AG04449 (cell line): ENCODE data around the gene SPATA18.

Experiments
- CTCF ChIA-PET: fragments of 350-600 bp; formaldehyde crosslinking; extraction: SDS; loops from one replicate; lab custom pipeline; 2021; ENCODE audit warnings: antibody characterized with exemption; lab: Yijun Ruan, JAX
- POLR2A ChIA-PET: fragments of 400-600, 350-600 bp; formaldehyde crosslinking; extraction: SDS; loops from one replicate; lab custom pipeline; 2020; ENCODE audit warnings: antibody characterized with exemption, inconsistent platforms; lab: Yijun Ruan, JAX
- DNase-seq: peaks from one replicate; pipeline ENCODE4 v3.0.0-alpha.2; 2010; ENCODE audit warnings: low read depth, low spot score
- H3K4me3 ChIP-seq: 2 replicates; pipeline ENCODE4 v1.5.1; 2011; ENCODE audit warnings: low read depth, mild to moderate bottlenecking, control low read depth, low read length
- TF ChIP-seq, protein P1 (sequence below): IDR thresholded peaks from one replicate; pipeline ENCODE4 v1.5.1; 2011; ENCODE audit warnings: mild to moderate bottlenecking, moderate library complexity, low read length, control low read depth, inconsistent platforms; ENCODE audit not compliant: insufficient read depth; ENCODE audit errors: missing control alignments

The SPATA18 gene

DNA sequence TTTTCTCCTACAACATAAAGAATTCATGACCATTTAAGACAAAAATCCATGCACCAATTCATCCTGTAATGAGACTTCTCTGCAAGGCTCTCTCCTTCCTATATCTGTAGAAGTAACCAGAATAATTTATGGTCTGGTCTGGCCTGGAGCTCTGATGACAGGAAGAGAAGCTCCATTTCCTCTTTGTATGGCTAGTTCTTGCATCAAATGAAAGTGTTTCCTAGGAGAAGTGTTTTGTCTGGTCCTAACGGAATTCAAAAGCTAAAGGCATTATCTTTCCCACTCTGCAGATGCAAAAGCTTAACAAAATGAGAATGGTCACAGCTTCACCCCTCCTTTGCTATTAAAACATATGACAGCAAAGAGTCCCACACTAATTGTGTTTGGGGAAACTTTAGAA is 55.1 kb downstream of the SPATA18 start:
- DNase-seq = no peak
- TF ChIP-seq, protein P1, sequence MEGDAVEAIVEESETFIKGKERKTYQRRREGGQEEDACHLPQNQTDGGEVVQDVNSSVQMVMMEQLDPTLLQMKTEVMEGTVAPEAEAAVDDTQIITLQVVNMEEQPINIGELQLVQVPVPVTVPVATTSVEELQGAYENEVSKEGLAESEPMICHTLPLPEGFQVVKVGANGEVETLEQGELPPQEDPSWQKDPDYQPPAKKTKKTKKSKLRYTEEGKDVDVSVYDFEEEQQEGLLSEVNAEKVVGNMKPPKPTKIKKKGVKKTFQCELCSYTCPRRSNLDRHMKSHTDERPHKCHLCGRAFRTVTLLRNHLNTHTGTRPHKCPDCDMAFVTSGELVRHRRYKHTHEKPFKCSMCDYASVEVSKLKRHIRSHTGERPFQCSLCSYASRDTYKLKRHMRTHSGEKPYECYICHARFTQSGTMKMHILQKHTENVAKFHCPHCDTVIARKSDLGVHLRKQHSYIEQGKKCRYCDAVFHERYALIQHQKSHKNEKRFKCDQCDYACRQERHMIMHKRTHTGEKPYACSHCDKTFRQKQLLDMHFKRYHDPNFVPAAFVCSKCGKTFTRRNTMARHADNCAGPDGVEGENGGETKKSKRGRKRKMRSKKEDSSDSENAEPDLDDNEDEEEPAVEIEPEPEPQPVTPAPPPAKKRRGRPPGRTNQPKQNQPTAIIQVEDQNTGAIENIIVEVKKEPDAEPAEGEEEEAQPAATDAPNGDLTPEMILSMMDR = no peak
- CTCF ChIA-PET = no interaction called here
- no peak overlapping the region for H3K4me3 ChIP-seq
- POLR2A ChIA-PET = no interaction called here

DNA sequence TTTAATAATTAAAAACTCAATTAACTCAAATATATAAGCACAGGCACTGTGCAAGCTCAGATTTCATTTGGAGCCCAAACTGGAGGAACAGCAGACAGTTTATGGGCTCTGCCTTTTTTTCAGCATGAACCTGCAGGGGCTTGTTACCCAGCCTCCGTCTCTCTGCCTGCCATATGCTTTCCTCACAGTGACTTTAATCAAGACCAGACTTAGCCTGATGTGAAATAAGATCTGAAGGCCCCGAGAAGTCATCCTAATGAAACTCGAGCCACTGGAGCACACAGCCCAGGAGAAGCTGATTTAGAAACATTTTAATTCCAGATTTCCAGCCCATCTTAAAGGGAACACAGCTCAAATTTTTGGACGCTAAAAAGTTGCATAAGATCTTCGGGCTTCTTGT is 55.6 kb downstream of the SPATA18 start:
- POLR2A ChIA-PET = no interaction called here
- CTCF ChIA-PET = no interaction called here
- H3K4me3 ChIP-seq = no peak overlapping the region
- TF ChIP-seq, protein P1 = no peak
- DNase-seq = no peak

DNA sequence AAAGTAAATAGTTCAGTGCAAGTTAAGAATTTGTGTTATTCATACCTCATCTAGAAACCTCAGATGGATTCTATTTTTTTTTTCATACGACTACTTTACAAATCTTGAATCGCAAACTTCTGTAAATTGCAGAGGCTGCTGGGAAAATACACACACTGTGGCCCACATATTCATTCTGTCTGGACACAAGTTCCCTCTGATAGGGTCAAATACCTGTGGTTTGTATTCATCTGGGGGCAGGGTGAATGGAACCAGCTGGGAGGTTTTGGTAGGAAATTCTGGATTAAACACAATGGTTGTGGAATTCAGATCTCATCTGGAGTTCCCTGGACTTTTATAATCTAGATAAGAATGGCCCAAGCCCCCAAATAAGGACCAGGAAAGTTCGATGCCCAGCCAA is 56.2 kb downstream of the SPATA18 start:
- ChIA-PET POLR2A (no interaction called here), CTCF (no interaction called here)
- TF ChIP-seq, protein P1 = no peak
- no peak overlapping the region for H3K4me3 ChIP-seq
- DNase-seq = no peak

- no peak overlapping the region for H3K4me3 ChIP-seq
- TF ChIP-seq, protein P1 = no peak
- no peak for DNase-seq
- POLR2A ChIA-PET = no interaction called here
- CTCF ChIA-PET = no interaction called here
Observed at GRCh38 chr4:52107745-52108144, 56.6 kb downstream of the SPATA18 start.

DNA sequence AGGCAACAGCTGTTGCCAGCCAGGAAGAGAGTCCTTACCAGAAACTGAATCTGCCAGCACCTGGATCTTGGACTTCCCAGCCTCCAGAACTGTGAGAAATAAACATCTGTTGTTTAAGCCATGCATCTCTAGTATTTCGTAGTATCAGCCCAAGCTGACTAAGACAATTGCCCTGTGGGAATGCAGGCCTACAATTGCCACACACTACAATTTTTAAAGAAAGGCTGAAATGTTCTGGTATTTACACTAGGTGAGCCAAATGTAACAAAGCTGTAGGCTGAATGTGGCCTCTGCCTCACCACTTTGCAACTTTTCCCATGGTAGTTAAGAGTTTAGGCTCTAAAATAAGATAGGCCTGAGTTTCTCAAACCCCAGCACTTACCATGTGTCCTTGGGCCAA is 59.1 kb downstream of the SPATA18 start:
- CTCF ChIA-PET = no interaction called here
- POLR2A ChIA-PET = no interaction called here
- TF ChIP-seq, protein P1 = no peak
- no peak overlapping the region for H3K4me3 ChIP-seq
- no peak for DNase-seq

GRCh38 chr4:52111995-52112394 is 60.9 kb downstream of the SPATA18 start:
- POLR2A ChIA-PET = no interaction called here
- no peak overlapping the region for H3K4me3 ChIP-seq
- DNase-seq = no peak
- CTCF ChIA-PET = no interaction called here
- TF ChIP-seq, protein P1 = no peak
